Stimulated activated naive CD4-positive, alpha-beta T cell treated with Interleukin-2 at 50 U/mL for 16 hours (primary cell): ENCODE results near the gene SLC29A3.
A peak's percentile ranks its signal among the peaks of the same experiment; 100 is the strongest.
"Not testable (repeated sequence)": the region's sequence is repeated elsewhere in the genome, so short reads cannot be mapped to it uniquely, and the experiment has no call there.

ENCODE experiments used
- DNase-seq: peaks from one replicate; lab custom pipeline; 2025; lab: John Stamatoyannopoulos, UW

Gene SLC29A3

DNA sequence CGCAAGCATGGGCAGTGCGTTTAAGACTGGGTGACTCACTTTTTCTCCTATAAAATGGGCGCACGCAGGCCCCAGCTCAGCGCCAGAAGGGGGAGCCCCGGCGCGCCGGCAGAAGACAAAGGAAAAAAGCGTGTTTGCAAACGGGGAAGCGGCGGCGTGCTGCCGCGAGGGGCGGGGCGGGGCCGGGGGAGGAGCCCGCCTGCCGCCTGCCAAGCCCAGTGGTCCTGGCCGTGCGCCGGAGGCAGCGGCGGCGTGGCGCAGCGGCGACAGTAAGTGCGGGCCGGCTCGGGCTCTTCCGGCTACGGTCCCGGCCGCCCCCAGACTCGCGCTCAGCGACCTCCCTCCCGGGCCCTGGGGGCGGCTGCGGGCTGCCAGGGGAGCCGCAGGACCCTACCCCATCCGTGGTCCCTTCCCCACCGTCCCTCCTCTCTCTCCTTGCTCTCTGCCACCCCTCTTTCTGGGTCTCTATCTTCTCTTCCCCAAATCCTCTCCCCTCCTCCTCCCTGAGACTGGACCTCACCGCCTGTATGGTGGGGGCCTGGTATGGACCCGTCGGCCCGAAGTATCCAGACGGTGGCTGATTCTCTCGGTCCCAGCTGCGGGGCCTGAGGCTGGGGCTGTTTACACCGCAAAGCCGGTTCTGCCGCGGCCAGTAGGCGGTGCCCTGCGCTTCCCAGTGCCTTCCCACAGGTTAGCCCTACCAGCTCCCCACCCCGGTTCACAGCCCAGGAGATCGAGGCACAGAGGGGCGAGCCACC lies at the start of gene SLC29A3:
TSS of gene SLC29A3 (plus strand) at position 218 of the 758 bp plus-strand sequence. CDS start at position 269, 51 bp downstream.
- DNase-seq: peak; percentile 83

DNA sequence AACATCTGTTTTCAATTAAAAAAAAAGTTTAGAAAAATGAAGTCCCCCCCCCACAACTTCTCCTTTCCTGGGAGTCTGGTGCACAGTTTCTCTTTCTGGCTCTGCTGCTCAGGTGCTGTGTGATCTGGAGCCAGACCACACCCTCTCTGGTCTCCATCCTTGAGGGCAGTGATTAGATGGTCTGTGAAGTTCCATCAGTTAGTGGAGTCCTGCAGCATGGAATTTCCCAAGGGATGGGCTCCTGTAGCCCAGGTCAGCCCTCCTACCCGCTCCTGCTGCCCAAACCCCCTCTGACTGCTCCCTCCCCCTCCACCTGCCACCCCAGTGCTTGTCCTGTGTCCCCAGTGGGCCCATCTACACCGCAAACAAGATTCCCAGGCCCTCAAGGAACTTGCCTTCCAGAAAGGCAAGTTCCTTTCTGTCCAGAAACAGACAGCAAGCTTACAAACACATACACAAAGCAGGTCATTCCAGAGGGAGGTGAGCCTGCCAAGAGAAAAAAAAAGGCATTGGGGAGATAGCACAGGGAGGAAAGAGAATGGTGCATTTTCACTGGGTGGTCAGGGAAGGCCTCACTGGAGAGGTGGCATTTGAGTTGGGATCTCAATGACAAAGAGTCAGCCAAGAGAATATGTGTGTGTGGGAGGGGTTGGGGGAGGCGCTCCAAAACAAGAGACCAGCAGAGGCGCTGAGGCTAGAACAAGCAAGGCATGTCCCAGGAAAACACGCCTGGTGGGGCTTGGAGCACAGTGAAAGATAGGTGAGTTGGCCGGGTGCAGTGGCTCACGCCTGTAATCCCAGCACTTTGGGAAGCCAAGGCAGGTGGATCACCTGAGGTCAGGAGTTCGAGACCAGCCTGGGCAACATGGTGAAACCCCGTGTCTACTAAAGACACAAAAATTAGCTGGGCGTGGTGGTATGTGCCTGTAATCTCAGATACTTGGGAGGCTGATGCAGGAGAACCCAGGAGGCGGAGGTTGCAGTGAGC lies 49.5 kb upstream of the SLC29A3 start:
- no peak for DNase-seq

DNA sequence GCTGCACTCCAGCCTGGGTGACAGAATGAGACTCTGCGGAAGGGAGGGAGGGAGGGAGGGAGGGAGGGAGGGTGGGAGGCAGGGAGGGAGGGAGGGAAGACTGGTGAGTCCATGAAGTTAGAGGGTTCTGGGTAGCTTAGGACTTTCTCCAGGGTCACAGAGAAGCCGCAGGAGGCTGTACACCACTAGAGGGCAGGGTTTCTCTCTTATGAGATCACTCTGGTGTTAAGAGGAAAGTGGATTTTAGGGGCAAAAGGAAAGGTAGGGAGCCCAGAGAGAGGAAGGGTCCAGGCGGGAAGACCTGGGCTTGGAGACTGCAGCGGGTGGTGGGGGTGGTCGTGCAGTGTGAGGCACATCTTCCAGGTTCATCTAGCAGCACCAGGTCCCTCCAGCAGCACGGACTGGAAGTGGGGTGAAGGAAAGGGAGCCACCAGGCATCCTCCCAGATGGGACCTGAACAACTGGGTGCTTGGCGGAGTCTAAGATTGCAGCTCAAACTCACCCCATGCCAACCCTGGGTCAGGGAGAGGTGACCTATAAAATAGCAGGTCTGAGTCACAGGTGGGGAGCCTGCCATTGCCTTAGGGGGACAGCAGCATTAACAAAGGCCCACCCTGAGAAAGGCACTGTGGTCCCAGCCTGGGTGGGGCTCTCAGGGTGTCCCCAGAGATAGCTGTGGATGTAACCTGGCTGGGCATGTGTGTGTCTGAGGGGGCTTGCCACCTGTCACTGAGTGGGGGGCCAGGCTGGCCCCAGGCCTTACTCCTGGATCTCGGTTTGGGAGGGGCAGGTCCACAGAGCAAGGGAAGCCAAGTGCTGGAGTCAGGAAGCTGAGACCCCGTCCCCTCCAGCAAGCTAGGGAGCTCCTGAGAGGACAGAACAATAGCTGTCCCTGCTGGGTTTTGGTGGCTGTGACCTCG lies 48.5 kb upstream of the SLC29A3 start:
- no peak for DNase-seq

GRCh38 chr10:71271662-71272055 lies 47.4 kb upstream of the SLC29A3 start:
- no peak for DNase-seq

GRCh38 chr10:71272056-71272771 lies 46.8 kb upstream of the SLC29A3 start:
- no peak for DNase-seq

GRCh38 chr10:71272974-71273373 lies 46.1 kb upstream of the SLC29A3 start:
- not testable (repeated sequence) for DNase-seq

GRCh38 chr10:71273506-71273905 lies 45.6 kb upstream of the SLC29A3 start:
- no peak for DNase-seq

GRCh38 chr10:71274901-71275796 lies 43.9 kb upstream of the SLC29A3 start:
- DNase-seq: no peak

DNA sequence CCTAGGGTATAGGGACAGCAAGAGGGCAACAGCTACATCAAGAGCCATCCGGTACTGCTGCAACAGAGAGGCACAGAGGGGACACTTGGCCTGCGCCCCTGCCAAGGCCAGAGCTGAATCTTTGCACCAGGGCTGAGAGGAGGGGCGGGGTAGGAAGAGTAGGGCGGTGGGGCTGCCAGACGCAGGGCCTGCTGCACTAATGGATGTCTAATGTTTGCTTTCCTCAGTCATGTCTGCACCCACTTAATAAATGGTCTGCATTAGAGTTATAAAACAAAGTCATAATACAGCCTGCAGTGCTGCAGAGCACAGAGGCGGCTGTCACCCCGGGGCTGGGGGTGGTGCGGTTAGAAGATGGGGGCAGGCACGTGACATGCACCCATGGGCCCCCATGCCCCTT lies 42.2 kb upstream of the SLC29A3 start:
- DNase-seq: no peak

DNA sequence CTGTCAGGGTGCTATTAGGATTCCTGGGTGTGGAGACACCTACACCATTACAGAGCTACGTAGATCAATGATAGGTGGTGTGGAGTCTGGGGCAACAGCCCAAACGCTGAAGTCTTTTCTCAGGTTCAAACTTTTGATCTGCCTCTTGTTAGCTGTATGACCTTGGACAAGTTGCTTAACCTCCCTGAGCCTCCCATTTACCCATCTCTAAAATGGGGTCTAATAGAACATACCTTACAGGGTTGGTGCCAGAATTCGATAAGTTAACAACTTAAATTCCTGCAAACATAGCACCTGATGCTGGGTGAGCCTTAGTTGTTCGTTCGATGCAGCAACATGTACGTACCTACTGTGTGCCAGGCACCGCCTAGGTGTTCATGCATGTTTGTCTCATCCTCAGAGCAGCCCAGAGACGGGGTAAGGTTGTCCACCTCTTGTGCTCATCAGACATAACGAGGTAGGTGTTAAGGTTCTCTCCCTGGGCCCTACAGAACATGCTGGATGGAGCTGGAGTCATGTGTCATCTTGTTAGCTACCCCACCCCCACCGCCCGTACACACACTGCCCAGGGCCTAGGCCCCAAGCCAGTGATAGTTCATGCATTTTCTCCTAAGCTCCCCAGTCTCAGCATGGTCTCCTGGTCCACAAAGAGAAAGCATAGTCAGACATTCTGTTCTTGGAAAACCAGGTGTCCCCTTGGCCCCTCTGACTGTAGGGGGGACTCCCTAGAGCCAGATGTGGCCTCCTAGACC lies 41.0 kb upstream of the SLC29A3 start:
- DNase-seq: no peak

GRCh38 chr10:71278691-71279588 lies 40.1 kb upstream of the SLC29A3 start:
- DNase-seq: no peak

- no peak for DNase-seq
Observed at GRCh38 chr10:71279590-71280170, 39.4 kb upstream of the SLC29A3 start.

- DNase-seq: no peak
Observed at GRCh38 chr10:71280216-71280615, 38.8 kb upstream of the SLC29A3 start.

DNA sequence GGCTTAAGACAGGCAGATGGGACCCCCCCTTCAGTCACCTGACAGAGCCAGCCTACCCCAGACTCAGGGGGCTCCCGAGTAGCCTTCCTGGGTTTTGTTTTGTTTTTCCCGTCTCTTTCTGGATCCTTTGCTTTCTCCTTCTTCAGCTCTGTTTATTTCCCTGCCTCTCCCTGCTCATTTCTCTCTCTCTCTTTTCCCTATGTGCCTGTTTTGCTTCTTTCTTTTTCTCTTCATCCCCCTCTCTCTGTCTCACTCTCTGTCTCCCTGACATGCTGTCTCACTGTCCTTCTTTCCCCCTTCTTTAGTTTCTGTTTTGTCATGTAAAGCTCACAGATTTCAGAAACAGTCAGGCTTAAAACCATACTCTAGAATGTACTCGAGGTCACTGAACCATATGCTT lies 38.2 kb upstream of the SLC29A3 start:
- no peak for DNase-seq

GRCh38 chr10:71281646-71282322 lies 37.3 kb upstream of the SLC29A3 start:
- no peak for DNase-seq

DNA sequence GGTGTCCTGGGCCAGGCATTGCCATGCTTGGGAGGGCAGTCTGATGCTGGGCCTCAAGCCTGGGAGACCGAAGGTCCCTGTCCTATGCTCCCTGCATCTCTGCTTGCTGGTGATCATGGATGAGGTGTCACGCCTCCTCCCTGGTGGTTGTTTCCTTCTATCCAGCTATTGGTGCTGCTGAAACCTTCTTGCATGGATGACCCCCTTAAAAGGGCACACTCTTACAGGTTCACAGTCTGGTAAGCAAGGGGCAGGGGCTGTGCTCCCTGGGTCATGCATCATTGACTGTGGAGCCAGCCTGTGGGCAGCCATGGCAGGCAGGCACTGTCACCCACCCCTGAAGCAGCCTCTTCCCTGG lies 36.8 kb upstream of the SLC29A3 start:
- DNase-seq: no peak

- DNase-seq: no peak
Observed at GRCh38 chr10:71283410-71283809, 35.6 kb upstream of the SLC29A3 start.
